K562 (cell line): ENCODE results near the gene FIZ1. TPM values are rescaled to one million over a fixed set of nuclear protein-coding genes. Genes with fewer than 3 reads are reported as not detected.

Source experiments
- ATAC-seq: fragments of 200-7000 bp; cut with Tn5 transposase; 3 replicates; pipeline ENCODE4 v1.9.1; 2020; ENCODE audit warnings: moderate library complexity
- BruUV-seq: library from RNA; stranded (reverse); fragments of 400-500 nt; replicated peaks from 2 replicates; lab custom pipeline; 2021; lab: Mats Ljungman, UMichigan
- CTCF ChIA-PET: fragments of 300-600 bp; formaldehyde crosslinking; extraction: SDS; loops from one replicate; lab custom pipeline; 2021; ENCODE audit warnings: low intra/inter-chr PET ratio; lab: Yijun Ruan, JAX
- POLR2A ChIA-PET: fragments of 300-600, 350-650 bp; sonication (Branson Sonifier 250); formaldehyde crosslinking; extraction: SDS; loops from one replicate; lab custom pipeline; 2021; ENCODE audit warnings: antibody characterized with exemption, inconsistent platforms; lab: Yijun Ruan, JAX
- DNase-seq, 4 experiments: peaks; one replicate each; pipeline versions ENCODE4 v3.0.0 to v3.0.0-alpha.2; 2011 to 2018; ENCODE audit warnings: low spot score in 3 of 4, mixed read lengths in 3 of 4; ENCODE audit errors: extremely low read depth in 1 of 4
- FAIRE-seq: peaks from 2 replicates; lab custom pipeline; 2011; peaks lifted over from hg19 to GRCh38; lab: Jason Lieb, UNC
- H2AFZ ChIP-seq: 2 replicates; pipeline ENCODE4 v1.6.0; 2011; ENCODE audit warnings: low read depth, low read length, control low read depth, inconsistent platforms
- H3K27ac ChIP-seq: fragments of 200-600 bp; 3 replicates; pipeline ENCODE4 v1.8.0; 2011; ENCODE audit warnings: low read depth, mild to moderate bottlenecking, control low read depth, inconsistent platforms, low read length, moderate library complexity, mixed read lengths; ENCODE audit errors: extremely low read depth
- H3K27me3 ChIP-seq, 2 experiments: fragments of 300-600 bp in 1 of 2; 2 replicates in 1 of 2; 3 replicates in 1 of 2; pipeline versions ENCODE4 v1.6.0 to v1.8.0; 2011; ENCODE audit warnings: inconsistent platforms in 2 of 2, low read length in 2 of 2, mild to moderate bottlenecking in 1 of 2, mixed read lengths in 1 of 2, moderate library complexity in 1 of 2; ENCODE audit not compliant: control insufficient read depth in 2 of 2, insufficient read depth in 2 of 2
- H3K36me3 ChIP-seq: fragments of 300-600 bp; 3 replicates; pipeline ENCODE4 v1.8.0; 2011; ENCODE audit warnings: mild to moderate bottlenecking, low read length, inconsistent platforms; ENCODE audit not compliant: control insufficient read depth, insufficient read depth
- H3K4me1 ChIP-seq, 2 experiments: fragments of 200-600 bp in 1 of 2; replicated peaks in 1 of 2; 2 replicates in 1 of 2; 3 replicates in 1 of 2; pipeline versions ENCODE4 v1.5.1 to v1.8.0; 2011; ENCODE audit warnings: inconsistent platforms in 2 of 2, low read length in 2 of 2, mild to moderate bottlenecking in 1 of 2, mixed read lengths in 1 of 2, moderate library complexity in 1 of 2; ENCODE audit not compliant: control insufficient read depth in 2 of 2, insufficient read depth in 2 of 2
- H3K4me2 ChIP-seq: 2 replicates; pipeline ENCODE4 v1.6.1; 2011; ENCODE audit warnings: low read length, control low read depth, inconsistent platforms, mixed read lengths; ENCODE audit not compliant: insufficient read depth
- H3K4me3 ChIP-seq: fragments of 200-600 bp; sonication (generic), shearing (Covaris generic); 2 replicates; pipeline ENCODE4 v1.5.1; 2016; ENCODE audit warnings: control low read depth, inconsistent platforms
- H3K79me2 ChIP-seq: fragments of 200-600 bp; 3 replicates; pipeline ENCODE4 v1.8.0; 2011; ENCODE audit warnings: low read length, inconsistent platforms; ENCODE audit not compliant: control insufficient read depth, insufficient read depth
- H3K9ac ChIP-seq, 2 experiments: 2 replicates each; pipeline versions ENCODE4 v1.6.0 to v1.6.1; 2011; ENCODE audit warnings: low read depth in 2 of 2, low read length in 2 of 2, control low read depth in 1 of 2, inconsistent platforms in 1 of 2, mild to moderate bottlenecking in 1 of 2, mixed read lengths in 1 of 2; ENCODE audit not compliant: insufficient read depth in 1 of 2
- H3K9me1 ChIP-seq: one replicate; pipeline ENCODE4 v1.6.0; 2011; ENCODE audit warnings: inconsistent platforms, mild to moderate bottlenecking, low read length, moderate library complexity; ENCODE audit not compliant: control insufficient read depth, insufficient read depth
- H3K9me3 ChIP-seq: replicated peaks from 2 replicates; pipeline ENCODE4 v1.5.1; 2011; ENCODE audit warnings: low read depth, low read length, inconsistent platforms; ENCODE audit not compliant: control insufficient read depth, insufficient read depth
- H4K20me1 ChIP-seq: replicated peaks from 2 replicates; pipeline ENCODE4 v1.6.1; 2011; ENCODE audit warnings: low read length, inconsistent platforms, mixed read lengths; ENCODE audit not compliant: control insufficient read depth, insufficient read depth
- HMBOX1 ChIP-seq: sonication (generic); IDR thresholded peaks from 2 replicates; pipeline ENCODE4 v1.6.1; 2016
- NFRKB ChIP-seq: fragments of 450-650 bp; IDR thresholded peaks from 2 replicates; pipeline ENCODE4 v1.6.1; 2016; ENCODE audit warnings: low read depth
- NR1H2 ChIP-seq: sonication (generic); formaldehyde crosslinking; IDR thresholded peaks from 2 replicates; pipeline ENCODE4 v1.4.0; 2020; ENCODE audit warnings: mild to moderate bottlenecking, missing genetic modification reagents
- POLR2G ChIP-seq: fragments of 200-400 bp; formaldehyde crosslinking; IDR thresholded peaks from 2 replicates; pipeline ENCODE4 v1.6.1; 2017; ENCODE audit warnings: low read depth, mild to moderate bottlenecking, antibody characterized with exemption, low read length, moderate library complexity
- ZNF512 ChIP-seq: IDR thresholded peaks from 2 replicates; pipeline ENCODE4 v1.6.1; 2016; ENCODE audit warnings: missing genetic modification characterization, missing compliant biosample characterization
- WGBS: fragments of 100-300 bp; shearing (Covaris generic); methylation state at CpG from one replicate; pipeline ENCODE4 v1.1.6; 2016; ENCODE audit warnings: low coverage, mixed read lengths; ENCODE audit not compliant: insufficient coverage; ENCODE audit errors: missing lambda C conversion rate; 5-methylcytosine and 5-hydroxymethylcytosine counted together
- in situ Hi-C: fragments of 300-500 bp; cut with MboI; formaldehyde crosslinking; loops from 4 replicates; pipeline ENCODE4 v1.15.0; 2018; ENCODE audit warnings: inconsistent platforms, mixed read lengths
- intact Hi-C: fragments of 100-400 bp; cut with micrococcal nuclease; formaldehyde crosslinking; loops from 2 replicates; pipeline ENCODE4 v1.14.2; 2022
- polyA plus RNA-seq, 8 experiments: library from polyadenylated mRNA; depleted of rRNA in 4 of 8; stranded (reverse) in 5 of 8; unstranded in 3 of 8; fragments of >200 nt; fragmentation: Nextera tagmentation in 2 of 8; fragmentation: Illumina TruSeq in 1 of 8; extraction: Ambion mirVana in 2 of 8; extraction: Trizol in 1 of 8; gene quantifications; 2 replicates each; pipeline versions ENCODE4 v1.2.1 to v1.2.3, GENCODE V29; 2011 to 2014; ENCODE audit warnings: inconsistent platforms in 1 of 8, missing spikeins in 1 of 8
- total RNA-seq, 7 experiments: library from RNA; depleted of rRNA in 6 of 7; stranded (reverse); fragments of >200 nt in 6 of 7; fragmentation: Illumina TruSeq in 2 of 7; extraction: Trizol in 2 of 7; gene quantifications; 2 replicates each; pipeline versions ENCODE4 v1.2.1 to v1.2.3, GENCODE V29; 2011 to 2021; ENCODE audit warnings: low replicate concordance in 1 of 7
- TF ChIP-seq, protein P1 (sequence below), 2 experiments: IDR thresholded peaks; 2 replicates each; pipeline ENCODE4 v1.6.1; 2011; ENCODE audit warnings: borderline replicate concordance in 1 of 2, control low read depth in 1 of 2, low read depth in 1 of 2, low read length in 1 of 2, mild to moderate bottlenecking in 1 of 2, mixed read lengths in 1 of 2, moderate library complexity in 1 of 2; ENCODE audit not compliant: insufficient read depth in 1 of 2, insufficient read length in 1 of 2, poor library complexity in 1 of 2, severe bottlenecking in 1 of 2; ENCODE audit errors: extremely low read depth in 1 of 2
- TF ChIP-seq, protein P2 (sequence below): conservative IDR thresholded peaks from 2 replicates; pipeline ENCODE4 v1.6.1; 2011; ENCODE audit warnings: low read depth, mild to moderate bottlenecking, low read length; ENCODE audit not compliant: control insufficient read depth
- TF ChIP-seq, protein P3 (sequence below): fragments of 450-650 bp; IDR thresholded peaks from 2 replicates; pipeline ENCODE4 v1.6.1; 2018; ENCODE audit warnings: mild to moderate bottlenecking, low read depth; ENCODE audit not compliant: partially characterized antibody

The FIZ1 gene
- total and polyA plus RNA-seq, 9 of the 15 experiments (the other 6 are each of a cell fraction or from before 2014, with no cell fraction given) = 0.79 to 17.5 (median 5.5) TPM

GRCh38 chr19:55643887-55644176 lies 44.5 kb upstream of the FIZ1 start (continued):
- TF ChIP-seq HMBOX1 (no peak), NFRKB (0 out of 2 replicates have a peak, but pooled peaks have one; percentile 4), POLR2G (peak; percentile 76)

DNA sequence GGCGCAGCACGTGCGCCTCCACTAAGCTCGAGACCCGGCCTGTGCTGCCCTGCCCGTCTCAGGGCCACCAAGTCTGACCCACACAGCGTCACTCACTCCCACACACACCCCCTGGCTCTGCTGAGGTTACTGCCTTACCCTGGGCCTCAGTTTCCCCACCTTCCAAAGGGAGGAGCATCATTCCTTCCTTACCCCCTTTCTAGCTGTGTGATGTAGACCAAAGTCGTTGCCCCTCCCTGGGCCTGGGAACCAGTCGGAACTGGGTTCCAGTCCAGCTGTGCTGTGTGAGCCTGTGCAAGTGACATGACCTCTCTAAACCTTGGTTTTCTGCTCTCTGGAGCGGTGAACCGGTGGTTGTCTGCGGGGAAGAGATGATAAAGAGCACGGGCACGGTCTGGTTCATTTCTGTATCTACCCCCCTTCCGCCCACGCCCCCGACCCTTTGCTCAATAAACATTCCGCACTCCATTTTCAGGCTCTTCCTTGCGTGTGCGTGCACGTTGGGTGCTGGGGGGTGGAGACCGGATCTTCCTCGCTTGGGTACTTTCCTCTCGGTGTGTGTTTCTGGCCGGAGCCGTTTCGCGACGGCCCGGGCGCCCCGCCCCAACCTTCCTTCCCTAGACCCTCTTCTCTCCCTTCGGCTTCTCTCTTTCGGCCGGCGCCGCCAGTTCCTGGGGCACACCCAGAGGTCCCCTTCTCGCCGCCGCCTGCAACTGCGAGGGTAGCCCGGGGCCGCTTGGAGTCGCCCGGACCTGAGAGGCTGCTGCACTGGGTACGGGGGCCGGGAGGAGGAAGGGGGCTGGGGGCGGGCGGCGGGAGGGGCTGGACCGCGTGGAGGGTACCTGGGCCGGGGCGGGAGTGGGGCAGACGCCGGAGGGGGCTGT lies 43.9 kb upstream of the FIZ1 start, which contains the start of gene ZNF581:
Gene ZNF581 (plus strand): TSS at position 647 of the 884 bp plus-strand sequence. CDS start 923 bp downstream, outside the sequence.
- in situ Hi-C loops = loop anchor here (25.0 kb wide), 2 partner anchors 506 to 669 kb away; partner anchors contain the start of genes TNNT1 and ZSCAN5A
- Histone ChIP-seq H3K4me3 (peak within 1 kb of the TSS; percentile 94), H3K9ac (peak within 1 kb of the TSS; percentile 88 to 98), H3K79me2 (peaks cover 79% of the 10 kb centered on the region), H3K27ac (peak within 1 kb of the TSS; percentile 74), H3K4me2 (peak within 1 kb of the TSS; percentile 90), H3K9me1 (no peaks in the 10 kb centered on the region), H3K27me3 (no peaks in the 10 kb centered on the region), H3K4me1 (peaks cover 43 to 71% of the 10 kb centered on the region in 2 experiments), H3K36me3 (peaks cover 36% of the 10 kb centered on the region; the same call in 2 of the 3 replicates), H3K9me3 (no peaks in the 10 kb centered on the region), H4K20me1 (no peaks in the 10 kb centered on the region), H2AFZ (0 out of 2 replicates have a peak within 1 kb of the TSS, but pooled peaks have one; percentile 10)
- no TSS peak for BruUV-seq
- ATAC-seq (peak; percentile 69), DNase-seq (peak; percentile 63 to 87 (median 79)), FAIRE-seq (peak; percentile 92)
- 3% methylated on average over 34 of the region's 56 CpGs for WGBS
- ChIA-PET POLR2A (interaction anchor here (0.6 to 2.3 kb wide), 3 partner anchors 11 to 497 kb away, joined by 3 to 8 read pairs (median 4); partner anchors contain the start of gene U2AF2), CTCF (interaction anchor here (0.6 kb wide), 1 partner anchor 681 kb away, joined by 6 read pairs; no protein-coding TSS in a partner anchor)
- intact Hi-C loops = no loop called here
- TF ChIP-seq, protein P1, sequence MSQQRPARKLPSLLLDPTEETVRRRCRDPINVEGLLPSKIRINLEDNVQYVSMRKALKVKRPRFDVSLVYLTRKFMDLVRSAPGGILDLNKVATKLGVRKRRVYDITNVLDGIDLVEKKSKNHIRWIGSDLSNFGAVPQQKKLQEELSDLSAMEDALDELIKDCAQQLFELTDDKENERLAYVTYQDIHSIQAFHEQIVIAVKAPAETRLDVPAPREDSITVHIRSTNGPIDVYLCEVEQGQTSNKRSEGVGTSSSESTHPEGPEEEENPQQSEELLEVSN (IDR thresholded peaks at IDR 0.05; ENCODE audit: borderline replicate concordance in 1 of 2, extremely low read depth in 1 of 2, insufficient read depth in 1 of 2, insufficient read length in 1 of 2, low read depth in 1 of 2, low read length in 1 of 2, poor library complexity in 1 of 2, severe bottlenecking in 1 of 2) = peak in 1 of 2 experiments; percentile 48
- TF ChIP-seq, protein P2, sequence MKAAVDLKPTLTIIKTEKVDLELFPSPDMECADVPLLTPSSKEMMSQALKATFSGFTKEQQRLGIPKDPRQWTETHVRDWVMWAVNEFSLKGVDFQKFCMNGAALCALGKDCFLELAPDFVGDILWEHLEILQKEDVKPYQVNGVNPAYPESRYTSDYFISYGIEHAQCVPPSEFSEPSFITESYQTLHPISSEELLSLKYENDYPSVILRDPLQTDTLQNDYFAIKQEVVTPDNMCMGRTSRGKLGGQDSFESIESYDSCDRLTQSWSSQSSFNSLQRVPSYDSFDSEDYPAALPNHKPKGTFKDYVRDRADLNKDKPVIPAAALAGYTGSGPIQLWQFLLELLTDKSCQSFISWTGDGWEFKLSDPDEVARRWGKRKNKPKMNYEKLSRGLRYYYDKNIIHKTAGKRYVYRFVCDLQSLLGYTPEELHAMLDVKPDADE = peak; percentile 54; the same call in 1 of the 2 replicates
- TF ChIP-seq NR1H2 (CRISPR knock-in tag) (no peak), ZNF512 (tag) (no peak)
- TF ChIP-seq, protein P3, sequence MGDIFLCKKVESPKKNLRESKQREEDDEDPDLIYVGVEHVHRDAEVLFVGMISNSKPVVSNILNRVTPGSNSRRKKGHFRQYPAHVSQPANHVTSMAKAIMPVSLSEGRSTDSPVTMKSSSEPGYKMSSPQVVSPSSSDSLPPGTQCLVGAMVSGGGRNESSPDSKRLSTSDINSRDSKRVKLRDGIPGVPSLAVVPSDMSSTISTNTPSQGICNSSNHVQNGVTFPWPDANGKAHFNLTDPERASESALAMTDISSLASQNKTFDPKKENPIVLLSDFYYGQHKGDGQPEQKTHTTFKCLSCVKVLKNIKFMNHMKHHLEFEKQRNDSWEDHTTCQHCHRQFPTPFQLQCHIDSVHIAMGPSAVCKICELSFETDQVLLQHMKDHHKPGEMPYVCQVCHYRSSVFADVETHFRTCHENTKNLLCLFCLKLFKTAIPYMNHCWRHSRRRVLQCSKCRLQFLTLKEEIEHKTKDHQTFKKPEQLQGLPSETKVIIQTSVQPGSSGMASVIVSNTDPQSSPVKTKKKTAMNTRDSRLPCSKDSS = no peak
